GM19372 (cell line): Measurements from ENCODE around the gene NFATC1.
"Not testable (repeated sequence)": the region's sequence is repeated elsewhere in the genome, so short reads cannot be mapped to it uniquely, and the experiment has no call there.

Source experiments
- ATAC-seq: cut with Tn5 transposase; IDR thresholded peaks from one replicate; pipeline ENCODE4 v1.9.1; 2021; ENCODE audit warnings: mild to moderate bottlenecking, low read depth, moderate library complexity; ENCODE audit not compliant: unreplicated experiment

NFATC1 gene

DNA sequence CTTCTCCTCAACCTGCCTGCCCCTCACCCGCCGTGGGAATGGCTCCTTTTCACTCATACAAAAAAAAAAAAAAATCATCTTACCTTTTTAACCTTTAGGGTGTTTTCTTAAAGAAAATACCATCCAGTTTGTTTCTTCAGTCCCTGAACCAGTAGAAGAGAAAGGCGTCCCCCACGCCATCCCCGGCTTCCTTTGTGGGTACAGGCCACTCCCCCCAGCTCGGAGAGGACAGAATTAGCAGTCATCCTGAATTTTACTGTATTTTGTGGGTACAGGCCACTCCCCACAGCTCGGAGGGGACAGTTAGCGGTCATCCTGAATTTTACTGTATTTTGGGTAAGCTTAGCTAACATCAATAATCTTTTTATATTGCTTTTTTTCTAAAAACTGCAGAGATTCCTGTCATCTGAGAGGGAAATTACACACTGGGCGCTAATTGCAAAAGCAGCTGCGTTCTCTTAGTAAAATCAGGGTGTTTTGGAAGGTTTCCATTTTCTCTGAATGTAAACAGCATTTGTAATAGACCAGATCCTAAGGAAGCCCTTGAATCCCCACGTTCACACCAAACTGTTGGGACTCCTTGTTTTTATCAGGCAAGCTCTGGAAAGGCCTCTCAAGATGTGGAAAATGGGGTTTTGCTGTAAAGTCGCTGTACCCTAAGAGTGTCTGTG lies 72.5 kb downstream of the NFATC1 start:
- ATAC-seq = no peak

DNA sequence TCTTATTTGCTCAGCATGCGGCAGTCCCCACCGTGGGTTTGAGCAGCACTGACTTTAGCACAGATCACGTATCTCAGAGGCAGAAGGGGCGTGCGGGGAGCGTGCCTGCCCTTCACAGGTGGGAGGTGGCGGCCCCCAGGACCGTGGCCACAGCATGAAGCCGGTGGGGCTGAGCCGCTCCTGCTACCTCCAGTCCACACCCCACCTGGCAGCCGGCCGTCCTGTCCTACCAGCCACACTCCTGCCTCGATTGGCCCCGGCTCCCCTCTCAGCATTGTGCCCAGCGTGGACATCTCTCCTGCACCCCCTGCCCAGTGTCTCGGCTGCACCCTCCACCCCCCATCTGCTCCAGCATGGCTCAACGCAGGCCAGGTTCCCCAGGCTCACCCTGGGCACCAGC lies 73.6 kb downstream of the NFATC1 start:
- ATAC-seq = no peak

DNA sequence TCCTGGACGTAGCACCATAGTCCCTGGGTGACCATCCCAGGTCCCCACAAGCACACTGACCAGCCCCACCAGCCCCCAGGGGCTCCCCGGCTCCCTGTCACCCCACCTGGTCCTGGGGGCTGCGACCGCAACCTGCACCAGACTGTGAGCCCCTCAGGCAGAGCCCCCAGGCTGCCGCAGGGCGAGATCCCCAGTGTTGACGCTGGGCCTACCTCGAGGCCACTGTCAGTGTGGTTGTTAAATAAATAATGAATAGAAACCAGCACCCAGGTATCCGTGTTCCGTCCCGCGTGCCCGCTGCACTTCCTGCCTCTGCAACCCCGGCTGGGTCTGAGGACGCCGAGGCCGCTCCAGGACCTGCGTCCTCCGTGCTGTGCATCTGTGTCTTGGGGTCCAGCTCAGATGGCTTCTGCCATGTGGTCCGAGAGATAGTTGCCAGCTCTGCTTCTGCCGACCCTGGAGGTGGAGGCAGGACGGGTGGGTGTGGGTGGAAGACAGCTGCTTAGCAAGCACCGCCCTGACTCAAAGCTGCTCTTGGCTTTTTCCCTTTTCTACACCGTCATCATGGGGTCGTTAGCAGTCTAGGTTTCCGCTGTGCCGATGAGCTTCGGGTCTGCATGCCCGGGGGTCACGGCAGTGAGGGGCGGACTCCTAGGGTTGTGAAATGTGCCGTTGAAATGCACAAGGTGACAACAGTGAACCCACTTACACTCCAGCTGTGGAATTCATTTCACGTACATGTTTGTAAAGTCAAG lies 74.2 kb downstream of the NFATC1 start:
- no peak for ATAC-seq

DNA sequence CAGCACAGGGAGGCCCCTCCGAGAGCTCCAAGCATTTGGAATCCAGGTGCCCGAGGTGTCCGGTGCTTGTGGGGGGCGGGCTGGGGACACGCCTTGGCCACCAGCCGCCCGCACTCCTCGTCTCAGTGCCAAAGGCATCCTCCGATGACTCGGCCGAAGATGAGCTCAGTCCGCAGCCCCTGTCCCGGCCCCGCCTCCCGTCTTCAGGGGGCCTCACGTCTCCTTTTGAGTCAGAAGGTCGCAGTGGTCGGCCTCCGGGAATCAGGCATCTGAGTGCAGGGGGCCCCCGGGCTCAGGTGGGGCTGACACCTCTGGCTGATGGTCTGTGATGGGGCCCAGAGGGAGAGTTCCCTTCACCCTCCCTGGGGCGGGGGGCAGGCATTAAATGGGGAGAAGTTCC lies 74.8 kb downstream of the NFATC1 start:
- no peak for ATAC-seq

DNA sequence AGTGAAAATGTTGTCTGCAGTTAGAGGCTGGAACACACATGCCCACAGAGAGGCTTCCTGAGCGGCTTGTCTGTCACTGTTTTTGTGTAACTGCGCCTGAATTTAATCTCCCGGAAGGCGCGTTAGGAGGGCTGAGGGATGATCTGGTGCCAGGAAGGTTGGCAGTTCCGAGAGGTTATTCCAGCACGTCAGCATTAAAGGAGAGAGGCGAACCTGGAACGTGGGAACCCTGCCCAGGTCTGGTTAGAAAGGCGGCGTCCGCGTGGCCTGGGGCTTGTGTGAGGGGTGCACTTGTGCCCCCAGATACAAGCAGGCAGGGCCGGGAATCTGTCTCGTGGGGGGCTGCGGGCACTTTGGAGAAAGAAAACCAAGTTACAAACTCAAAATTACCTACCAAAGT lies 75.3 kb downstream of the NFATC1 start:
- ATAC-seq = no peak

DNA sequence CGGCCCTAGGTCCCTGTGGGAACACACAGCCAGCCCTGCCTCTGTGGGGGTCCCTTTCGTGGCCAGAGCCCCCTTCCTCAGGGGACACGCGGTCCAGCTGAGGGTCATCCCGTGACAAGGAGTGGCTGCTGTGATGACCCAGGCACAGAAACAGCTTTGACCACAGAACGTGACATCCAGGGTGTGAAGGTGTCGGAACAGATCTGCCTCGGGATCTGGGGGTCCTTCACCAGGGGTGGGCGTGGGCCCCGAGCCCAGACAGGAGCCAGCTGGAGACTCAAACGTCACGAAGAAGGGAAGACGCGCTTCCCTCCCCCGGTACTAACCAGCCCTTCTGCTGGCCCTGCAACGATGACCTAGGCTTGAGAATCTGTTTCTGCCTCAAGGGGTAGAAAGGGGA lies 75.9 kb downstream of the NFATC1 start:
- no peak for ATAC-seq

DNA sequence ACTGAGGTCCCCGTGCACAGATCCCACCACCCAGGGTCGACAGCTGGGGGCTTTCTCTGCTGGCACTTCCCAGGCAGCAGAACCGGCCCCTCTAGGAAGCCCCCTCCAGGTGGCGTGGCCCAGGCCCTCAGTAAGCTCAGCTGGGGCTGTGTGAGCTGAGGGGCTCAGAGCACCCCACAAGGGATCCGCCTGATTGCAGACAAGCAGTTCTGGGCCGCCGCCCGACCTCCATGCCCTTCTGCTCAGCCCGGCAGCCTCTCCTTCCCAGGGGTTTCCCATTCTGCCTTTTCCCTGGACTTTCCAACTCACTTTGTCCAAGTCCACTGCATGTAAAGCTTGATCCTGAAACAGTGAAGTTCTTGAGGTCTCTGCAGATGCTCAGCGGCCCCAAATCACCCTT lies 76.4 kb downstream of the NFATC1 start:
- no peak for ATAC-seq

DNA sequence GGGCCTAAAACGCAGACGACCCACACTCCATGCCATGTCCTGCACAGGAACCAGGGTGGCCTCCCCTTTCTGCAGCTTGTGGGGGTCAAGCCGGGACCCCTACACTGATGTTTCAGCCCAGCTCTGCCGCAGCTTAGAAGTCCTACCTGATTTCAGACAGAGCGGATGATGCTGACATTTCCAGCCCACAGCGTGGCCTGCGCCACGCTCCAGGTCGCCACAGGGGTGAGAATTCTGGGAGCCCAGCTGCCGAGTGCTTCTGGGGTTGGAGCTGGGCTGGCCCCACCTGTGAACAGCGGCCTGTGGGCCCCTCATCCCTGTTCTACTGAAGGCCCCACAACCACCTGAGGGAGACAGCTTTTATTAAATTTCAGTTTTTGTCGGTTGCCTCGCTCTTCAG lies 77.2 kb downstream of the NFATC1 start:
- no peak for ATAC-seq

DNA sequence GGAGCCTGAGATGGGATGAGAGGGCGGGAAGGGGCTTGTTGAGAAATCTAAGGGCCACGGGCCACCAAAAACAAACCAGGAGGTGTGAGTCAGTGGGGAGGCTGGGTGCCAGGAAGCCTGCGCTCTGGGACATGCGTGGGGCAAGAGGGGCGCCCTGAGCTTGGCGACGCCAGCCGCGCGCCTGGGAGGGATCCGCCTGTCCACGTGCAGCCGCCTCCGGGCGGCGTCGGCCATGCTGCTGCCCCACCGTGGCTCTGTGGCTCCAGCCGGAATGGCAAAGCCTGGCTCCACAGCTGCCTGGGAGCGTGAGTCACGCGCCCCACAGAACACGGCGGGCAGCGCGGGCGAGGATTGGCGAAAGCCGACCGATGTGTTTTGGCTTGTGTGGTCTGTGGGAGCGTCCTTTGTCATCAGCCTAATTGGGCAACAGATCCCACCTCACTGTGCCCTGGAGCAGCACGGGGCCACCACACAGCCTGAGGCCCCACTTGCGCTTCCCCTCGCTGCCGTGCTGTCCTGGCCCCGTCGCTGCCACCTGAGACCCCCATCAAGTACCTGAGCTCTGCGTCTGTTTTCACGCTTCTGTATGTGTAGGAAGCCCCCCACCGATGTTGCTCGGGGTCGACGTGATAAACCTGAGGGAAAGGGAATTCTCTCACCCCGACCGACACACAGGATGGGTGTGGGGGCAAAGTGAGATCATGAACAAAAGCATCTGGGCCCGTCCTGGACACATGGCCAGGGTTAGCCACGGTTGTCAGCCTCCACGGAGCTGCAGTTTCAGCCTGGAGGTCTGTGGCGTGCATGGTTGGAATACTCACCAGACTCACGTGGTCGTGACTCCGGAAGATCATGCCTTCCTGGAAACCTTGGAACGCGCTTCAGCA lies 80.5 kb downstream of the NFATC1 start:
- ATAC-seq = no peak

DNA sequence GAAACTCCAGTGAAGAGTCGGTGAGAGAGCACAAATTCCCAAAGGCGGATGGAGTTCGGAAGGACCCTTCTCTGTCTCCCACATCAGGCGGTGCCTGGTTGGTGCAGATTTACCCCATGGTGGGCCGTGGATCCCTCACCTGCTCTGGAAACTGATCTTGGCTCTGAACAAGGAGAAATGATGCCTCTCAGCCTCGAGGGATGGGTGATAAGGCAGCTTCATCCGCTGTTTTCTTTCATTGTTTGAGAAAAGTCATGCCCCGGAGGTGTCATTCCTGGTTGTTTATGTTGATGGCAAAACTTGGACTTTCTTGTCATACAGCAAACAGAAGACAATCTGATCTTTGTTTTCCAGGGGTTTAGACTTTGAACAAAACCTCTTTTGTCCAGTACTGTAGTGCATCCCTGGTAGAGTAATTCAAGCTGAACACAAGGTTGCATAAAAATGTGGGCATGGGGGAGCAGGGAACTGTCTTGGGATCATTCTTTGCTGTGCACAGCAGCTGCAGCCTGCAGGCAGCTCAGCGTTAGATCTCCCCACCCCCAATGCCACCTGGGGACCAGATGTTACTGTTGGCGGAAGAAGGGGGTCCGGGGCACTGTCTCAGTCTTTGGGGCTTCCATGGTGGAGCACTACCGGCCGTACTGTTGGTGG lies 81.3 kb downstream of the NFATC1 start:
- ATAC-seq = no peak

DNA sequence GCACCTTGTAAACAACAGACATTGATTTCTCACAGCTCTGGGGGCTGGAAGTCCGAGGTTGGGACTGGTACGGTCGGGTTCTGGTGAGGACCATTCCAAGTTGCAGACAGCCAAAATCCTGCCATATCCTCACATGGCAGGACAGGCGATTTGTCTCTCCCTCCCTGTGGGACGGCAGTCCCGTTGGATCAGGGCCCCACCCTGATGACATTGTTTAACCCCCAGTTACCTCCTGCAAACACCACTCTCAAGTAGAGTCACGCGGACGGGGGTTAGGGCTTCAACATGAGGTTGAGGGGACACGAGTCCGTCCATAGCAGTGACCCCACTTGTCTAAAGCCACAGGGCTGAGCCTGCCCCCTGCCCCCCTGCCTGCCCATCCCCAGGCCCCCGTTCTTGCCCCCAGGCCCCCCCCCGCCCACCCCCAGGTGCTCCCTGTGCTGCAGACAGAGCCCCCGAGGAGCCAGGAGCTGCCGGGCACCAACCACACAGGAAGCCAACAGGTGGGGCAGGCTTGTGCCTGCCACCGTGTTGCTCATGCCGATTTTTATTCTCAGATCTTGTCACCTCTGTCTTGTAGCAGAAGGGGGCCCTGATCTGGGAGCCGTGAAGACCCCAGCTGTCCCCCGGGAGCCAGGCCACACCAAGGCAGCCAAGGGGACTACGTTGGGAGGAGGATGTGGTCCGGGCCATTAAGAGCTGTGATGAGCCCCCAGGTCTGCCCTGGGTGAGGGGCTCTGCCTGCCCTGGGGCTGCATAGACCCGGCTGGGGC lies 82.2 kb downstream of the NFATC1 start:
- ATAC-seq = no peak

DNA sequence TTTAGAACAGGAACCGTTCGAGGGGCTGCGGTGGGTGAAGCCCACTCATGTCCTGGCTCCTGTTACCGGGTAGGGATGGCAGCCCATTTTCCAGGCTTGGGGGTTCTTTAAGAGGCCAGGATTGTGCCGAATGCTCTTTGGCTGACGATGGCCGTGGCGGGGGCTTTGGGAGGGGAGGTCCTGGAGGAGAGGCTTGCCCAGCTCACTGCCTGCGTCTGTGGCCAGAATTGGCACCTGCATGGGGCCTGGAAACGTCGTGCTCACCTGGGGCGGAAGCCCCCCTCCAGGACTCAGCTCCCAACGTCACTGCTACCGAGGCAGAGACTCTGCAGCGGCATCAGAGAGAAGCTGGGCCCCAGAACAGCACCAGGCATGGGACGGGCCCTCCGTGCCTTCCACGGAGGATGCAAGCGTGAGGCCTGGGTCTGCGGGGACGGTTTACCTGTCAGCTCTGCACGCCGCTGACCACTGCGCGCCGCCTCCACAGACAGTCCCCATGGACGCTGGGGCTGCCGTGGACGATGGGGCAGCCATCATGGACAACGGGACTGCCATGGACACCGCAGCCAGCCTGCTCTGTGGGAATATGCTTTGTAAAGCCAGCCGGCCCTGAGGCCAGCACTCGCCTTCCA lies 82.9 kb downstream of the NFATC1 start:
- no peak for ATAC-seq

DNA sequence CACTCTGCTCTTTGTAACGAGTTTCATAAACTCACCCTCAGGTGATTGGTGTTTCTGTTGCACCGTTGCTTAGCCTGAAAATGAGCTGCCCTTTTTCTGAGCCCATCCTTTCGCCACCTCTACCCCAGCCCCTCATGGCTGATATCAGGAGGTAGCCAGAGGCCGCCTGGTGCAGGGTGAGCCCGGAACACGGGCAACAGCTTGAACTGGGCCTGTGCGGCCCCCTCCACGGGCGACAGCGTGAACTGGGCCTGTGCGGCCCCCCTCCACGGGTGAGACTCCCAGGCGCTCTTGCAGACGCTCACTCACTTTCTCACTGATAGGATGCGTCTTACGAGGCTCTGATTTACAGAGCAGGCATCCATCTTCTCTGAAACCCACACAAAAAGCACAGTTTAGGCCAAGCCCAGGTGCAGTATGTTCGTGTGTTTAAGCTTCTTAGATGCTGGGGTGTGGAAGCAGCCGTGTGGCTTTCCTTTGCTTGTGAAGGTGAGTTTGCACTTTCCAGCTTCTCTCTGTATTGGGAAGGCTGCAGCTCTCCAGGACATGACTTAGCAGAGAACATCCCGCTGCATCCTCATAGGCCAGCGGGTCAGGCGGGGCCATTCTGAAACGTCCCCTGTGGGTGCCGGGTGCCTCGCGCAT lies 83.5 kb downstream of the NFATC1 start:
- no peak for ATAC-seq

DNA sequence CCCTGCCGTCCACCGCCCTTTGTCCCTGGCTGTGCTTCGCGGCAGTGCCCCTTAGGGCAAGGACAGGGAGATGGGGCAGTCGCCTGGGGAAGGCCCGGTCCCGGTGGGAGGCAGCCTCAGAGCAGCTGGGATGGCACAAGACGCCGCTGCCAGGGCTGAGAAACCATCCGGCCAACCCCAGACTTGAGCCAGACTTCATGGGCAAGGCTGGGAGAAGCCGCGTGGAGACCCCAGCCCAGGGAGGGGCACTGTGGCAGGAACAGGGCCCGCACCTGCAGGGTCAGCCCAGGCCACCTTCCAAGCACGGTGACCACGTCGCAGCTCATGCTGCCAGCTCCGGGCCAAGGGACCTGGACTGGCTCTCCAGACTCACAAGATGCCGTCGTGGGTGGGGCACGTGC lies 84.0 kb downstream of the NFATC1 start:
- ATAC-seq = no peak

DNA sequence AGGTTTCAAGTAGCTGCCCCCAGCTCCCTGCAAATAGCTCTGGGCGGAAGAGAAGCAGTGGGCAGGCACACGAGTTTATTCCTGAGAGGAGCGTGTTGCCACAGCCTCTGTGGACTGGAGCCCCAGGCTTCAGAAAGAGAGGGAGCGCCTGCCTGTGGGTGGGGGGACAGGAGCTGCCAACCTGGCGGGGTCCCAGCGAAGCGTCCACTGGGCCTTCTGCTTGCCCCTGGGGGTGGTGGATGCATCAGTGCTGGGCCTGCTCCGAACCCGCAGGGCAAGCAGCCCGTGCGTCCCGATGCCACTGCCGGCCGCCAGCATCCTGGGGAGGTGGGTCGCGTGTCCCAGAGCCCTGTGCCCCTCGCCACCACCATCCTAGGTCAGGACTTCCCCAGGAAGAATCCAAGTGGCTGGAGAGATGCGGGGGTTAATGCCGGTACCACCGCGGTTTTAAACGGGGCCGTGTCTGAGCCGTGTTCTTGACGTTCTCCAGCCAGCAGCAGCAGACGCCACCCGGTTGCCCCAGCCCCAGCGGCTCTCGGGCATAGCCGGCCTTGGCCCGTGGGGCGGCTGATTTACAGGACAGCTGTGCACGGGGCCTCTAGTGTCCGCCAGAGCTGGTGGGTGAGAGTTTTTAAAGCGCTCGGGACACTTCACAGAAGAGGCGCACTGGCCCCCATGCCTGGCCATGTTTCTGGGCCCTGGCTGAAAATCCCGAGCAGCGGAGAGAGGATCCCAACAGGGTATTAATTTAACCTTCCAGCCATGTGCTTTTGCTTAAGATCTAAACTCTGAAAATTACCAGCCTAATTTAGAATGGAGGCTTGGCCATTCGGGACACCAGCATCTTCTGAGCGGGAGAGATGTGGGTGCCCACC lies 84.7 kb downstream of the NFATC1 start:
- ATAC-seq = no peak

DNA sequence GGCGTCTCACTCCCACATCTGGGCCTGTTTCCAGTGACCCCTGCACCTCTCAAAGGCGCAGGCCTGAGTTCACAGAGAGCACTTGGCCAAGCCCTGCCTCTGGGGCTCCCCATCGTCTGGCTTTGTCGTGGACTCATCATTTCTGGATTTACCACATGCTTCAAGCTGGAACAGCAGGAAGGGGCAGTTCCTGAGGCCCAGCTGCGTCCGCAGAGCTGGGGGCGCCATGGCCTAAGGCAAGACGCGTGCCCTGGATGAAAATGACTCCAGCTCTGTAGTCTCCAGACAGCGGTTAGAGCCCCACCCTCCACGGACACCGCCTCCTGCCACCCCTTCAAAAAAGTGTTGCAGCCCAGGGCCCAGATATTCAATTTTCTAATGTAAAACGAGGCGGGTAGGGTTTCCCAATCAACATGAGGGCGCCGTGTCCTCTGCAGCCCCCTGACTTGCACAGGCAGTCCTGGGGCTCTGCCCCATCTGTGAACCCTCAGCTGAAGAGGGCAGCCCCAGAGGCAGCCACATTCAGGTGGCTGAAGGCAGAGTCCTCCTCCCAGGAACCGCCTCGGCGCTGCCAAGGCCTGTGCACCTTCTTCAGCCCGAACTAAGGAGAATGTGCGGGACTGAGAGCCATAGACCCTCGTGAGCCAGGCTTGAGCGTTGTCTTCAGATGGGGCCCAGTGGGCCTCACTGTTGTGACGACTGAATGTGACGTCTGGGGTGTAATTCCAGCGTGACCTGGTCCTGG lies 85.5 kb downstream of the NFATC1 start:
- ATAC-seq = no peak

DNA sequence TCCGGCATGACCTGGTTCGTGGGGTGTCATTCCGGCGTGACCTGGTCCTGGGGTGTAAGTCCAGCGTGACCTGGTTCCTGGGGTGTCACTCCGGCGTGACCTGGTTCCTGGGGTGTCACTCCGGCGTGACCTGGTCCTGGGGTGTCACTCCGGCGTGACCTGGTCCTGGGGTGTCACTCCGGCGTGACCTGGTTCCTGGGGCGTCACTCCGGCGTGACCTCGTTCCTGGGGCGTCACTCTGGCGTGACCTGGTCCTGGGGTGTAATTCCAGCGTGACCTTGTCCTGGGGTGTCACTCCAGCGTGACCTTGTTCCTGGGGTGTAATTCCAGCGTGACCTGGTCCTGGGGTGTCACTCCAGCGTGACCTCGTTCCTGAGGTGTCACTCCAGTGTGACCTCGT lies 87.7 kb downstream of the NFATC1 start:
- ATAC-seq = not testable (repeated sequence)
